ENCODE measurements around the gene SLC17A1.

- TF ChIP-seq CTCF (IDR thresholded peaks at IDR 0.05; ENCODE audit: low read length), result no peak
- no peak for TF ChIP-seq EZH2 (optimal IDR thresholded peaks at IDR 0.05; ENCODE audit: low read depth, low read length)
- TF ChIP-seq EZH2phosphoT487 (IDR thresholded peaks at IDR 0.05; ENCODE audit: low read length), result no peak
Observed at GRCh38 chr6:25757936-25758642, 73.8 kb downstream of the SLC17A1 start.
